GM21367 (cell line): ENCODE data around the gene PTEN.

Source experiments
- ATAC-seq: cut with Tn5 transposase; IDR thresholded peaks from one replicate; pipeline ENCODE4 v1.9.1; 2021; ENCODE audit not compliant: unreplicated experiment

The PTEN gene

GRCh38 chr10:87961314-87961713, 97.9 kb downstream of the PTEN start:
- no peak for ATAC-seq

DNA sequence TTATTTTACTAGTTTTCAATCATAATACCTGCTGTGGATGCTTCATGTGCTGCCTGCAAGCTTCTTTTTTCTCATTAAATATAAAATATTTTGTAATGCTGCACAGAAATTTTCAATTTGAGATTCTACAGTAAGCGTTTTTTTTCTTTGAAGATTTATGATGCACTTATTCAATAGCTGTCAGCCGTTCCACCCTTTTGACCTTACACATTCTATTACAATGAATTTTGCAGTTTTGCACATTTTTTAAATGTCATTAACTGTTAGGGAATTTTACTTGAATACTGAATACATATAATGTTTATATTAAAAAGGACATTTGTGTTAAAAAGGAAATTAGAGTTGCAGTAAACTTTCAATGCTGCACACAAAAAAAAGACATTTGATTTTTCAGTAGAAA, 103.0 kb downstream of the PTEN start:
- no peak for ATAC-seq

DNA sequence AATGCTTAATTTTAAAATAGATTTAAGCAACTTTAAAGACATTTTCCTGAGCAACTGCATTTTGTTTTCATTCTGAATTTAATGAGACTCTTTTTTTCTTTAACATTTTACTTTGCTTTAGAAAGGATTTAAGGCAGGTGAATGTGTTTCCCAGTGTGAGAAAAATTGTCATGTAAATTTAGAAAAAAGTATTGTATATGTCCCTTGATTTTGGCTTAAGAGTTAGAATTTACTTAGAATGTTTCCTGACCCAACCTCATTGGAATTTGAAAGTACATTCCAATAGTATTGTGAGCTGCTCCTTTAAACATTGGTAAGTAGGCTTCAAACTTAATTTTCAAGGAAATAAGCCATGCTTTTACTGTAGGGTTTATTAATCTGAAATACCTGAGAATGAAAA, 110.2 kb downstream of the PTEN start:
- ATAC-seq: no peak

DNA sequence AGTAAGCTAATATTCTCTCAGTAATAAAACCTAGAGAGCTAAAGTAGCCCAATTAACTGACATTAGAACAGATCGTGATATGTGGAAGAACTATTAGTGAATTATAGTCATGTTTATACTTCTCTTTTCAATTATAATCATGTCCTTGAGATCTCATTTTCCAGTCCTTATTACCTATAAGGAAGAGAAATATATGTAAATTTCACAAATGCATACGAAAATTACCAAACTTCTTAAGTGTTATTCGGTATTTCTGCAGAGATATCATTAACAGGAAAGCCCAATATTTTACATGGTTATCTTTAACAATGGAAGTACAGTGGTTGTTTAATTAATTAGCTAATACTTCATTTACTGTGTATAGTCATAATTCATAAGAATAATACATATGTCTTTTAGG, 110.7 kb downstream of the PTEN start:
- ATAC-seq: no peak

- ATAC-seq: no peak
These were observed 111.3 kb downstream of the PTEN start for GRCh38 chr10:87974769-87975168.

DNA sequence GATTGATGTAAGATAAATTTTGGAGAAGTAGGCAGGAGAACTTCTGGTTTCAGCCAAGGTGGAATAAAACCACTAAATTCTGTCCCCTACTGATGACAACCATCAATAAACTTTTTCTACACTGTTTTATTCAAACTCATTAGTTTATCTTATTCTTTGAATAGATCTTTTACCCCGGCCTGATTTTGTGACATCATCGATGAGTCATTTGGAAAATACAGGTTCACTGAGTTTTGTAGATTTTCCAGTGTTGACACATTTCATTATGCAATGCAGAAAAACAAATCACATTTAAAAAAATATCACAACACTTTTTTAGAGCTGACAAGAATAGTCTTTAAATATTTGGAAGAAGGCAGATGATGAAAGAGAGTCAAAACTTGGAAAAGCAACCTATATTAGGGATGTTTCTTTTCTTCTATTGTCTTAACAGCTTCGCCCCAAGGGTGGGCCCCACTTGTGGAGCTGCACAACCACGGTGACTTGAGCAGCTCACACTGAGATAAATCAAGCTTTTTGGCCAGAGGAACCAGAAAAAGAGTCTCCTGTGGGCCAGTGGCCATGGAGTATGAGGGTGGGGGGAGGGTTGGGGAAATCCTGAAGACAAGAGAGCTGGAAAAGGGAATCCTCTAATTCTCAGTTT, 112.8 kb downstream of the PTEN start:
- ATAC-seq: no peak

DNA sequence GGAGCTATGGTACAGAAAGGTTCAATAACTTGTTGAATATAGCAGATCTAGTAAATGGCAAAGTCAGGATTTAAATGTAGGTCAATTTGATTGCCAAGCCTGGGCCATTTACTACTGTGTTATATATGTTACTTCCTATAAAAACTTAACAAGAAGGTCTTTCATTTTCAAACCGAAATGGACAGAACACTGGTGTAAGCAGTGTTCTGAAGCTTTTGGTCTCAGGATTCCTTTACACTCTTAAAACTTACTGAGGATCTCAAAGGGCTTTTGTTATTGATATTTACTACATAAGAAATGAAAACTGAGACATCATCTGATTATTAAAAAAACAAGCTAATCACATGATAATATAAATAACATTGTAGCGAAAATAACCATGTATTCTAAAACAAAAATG, 114.7 kb downstream of the PTEN start:
- no peak for ATAC-seq

DNA sequence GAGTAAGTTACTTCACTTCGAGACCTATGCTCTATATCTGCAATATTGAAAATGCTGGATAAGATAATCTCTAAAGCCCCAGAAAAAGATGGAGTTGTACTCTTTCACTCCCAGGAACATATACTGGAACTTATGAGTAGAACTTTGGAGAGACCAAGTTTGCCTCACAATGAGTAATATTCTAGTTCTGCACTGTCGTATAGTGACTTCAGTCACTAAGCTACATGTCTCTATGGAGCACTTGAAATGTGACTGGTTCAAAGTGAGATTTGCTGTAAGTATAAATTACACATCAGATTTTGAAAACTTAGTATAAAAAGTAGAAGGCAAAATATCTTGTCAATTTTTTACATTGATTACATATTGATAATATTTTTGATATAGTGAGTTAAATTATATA, 116.4 kb downstream of the PTEN start:
- no peak for ATAC-seq

- no peak for ATAC-seq
These were observed 120.3 kb downstream of the PTEN start for GRCh38 chr10:87983716-87984115.

- no peak for ATAC-seq
These were observed 123.8 kb downstream of the PTEN start for GRCh38 chr10:87987206-87987605.

- no peak for ATAC-seq
These were observed 128.5 kb downstream of the PTEN start for GRCh38 chr10:87991946-87992345.

GRCh38 chr10:88004451-88004850, 141.0 kb downstream of the PTEN start:
- no peak for ATAC-seq

DNA sequence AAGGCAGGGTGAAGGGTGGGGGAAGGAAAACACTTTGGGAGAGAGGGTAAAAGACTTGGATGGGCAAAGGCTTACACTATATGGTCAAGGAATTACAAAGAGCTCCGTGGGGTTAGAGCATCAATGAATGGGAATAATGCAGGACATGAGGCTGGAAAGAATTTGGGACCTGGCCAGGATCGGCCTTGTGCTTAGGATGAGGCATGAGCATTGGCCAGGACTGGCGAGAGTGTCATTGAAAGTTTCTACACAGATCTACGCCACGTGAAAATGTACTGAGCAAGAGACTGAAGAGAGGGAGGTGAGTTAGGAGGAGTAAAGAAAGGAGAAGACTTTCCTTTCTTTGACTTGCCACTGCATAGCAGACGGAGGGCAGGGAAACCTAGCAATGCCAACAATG, 142.8 kb downstream of the PTEN start:
- ATAC-seq: no peak

- ATAC-seq: no peak
These were observed 145.5 kb downstream of the PTEN start for GRCh38 chr10:88008866-88009470.

DNA sequence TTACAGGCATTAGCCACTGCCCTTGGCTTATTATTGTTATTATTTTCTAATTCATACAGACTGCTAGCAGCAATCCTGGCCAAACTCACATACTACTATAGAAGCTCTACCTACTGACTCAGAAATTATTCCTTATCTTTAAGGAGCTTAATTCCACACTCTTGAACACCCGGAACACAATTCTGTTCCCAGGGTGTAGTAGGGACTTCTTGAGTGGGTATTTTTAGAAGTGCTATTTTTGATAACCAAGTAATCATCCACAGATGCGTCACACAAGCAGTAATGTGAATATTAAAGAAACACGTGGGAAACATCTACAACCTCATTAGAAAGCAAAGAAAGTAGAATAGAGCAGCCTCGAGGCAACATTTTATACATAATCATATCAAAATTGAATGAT, 149.2 kb downstream of the PTEN start:
- ATAC-seq: no peak

DNA sequence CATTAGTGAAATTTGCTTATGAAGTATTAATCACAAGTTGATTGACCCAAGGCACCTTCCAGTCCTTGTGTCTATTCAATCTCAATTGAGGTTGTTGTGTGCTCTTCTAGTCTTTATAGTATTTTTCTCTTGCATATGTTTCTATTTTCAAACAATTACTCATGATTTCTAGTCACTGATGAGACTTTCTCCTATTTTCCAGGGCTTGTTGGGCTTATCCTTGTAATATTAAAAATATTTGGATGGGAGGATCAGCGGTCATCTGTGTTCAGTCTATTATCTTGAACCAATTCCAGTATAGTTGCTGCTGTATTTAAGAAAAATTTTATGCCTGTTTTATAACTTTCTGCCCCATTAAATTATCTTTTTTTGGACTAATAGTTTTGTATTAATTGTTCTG, 154.4 kb downstream of the PTEN start:
- ATAC-seq: no peak

- ATAC-seq: no peak
These were observed 156.3 kb downstream of the PTEN start for GRCh38 chr10:88019753-88020152.
